ENCODE results near the gene SLC4A3. TPM values are rescaled to one million over a fixed set of nuclear protein-coding genes. Genes with fewer than 3 reads are reported as not detected.

Gene SLC4A3
- total RNA-seq, 1 experiment from 2014 or later: 0.52 TPM

- CTCF ChIA-PET: no interaction called here
- H3K36me3 ChIP-seq (ENCODE audit: insufficient read depth, low read length, poor library complexity, severe bottlenecking): no peaks in the 10 kb centered on the region
- H3K27ac ChIP-seq (ENCODE audit: low read depth, low read length, poor library complexity, severe bottlenecking): no peak overlapping the region
- DNase-seq (ENCODE audit: low spot score): no peak
- H3K9me3 ChIP-seq (ENCODE audit: low read depth, low read length, poor library complexity, severe bottlenecking): no peaks in the 10 kb centered on the region
- BruUV-seq (replicated peaks): no TSS peak
- H3K4me3 ChIP-seq (ENCODE audit: low read depth, low read length, poor library complexity, severe bottlenecking): no peak overlapping the region
- peaks cover 9% of the 10 kb centered on the region for H3K4me1 ChIP-seq (ENCODE audit: insufficient read depth, low read length, poor library complexity, severe bottlenecking)
- TF ChIP-seq CTCF (conservative IDR thresholded peaks at IDR 0.05; ENCODE audit: low read depth, low read length) (no peak), EZH2 (IDR thresholded peaks at IDR 0.05; ENCODE audit: borderline replicate concordance, low read depth, low read length, poor library complexity, severe bottlenecking) (no peak)
- no peaks in the 10 kb centered on the region for H3K27me3 ChIP-seq (replicated peaks; ENCODE audit: insufficient read depth, low read depth, low read length, poor library complexity)
- POLR2A ChIA-PET (ENCODE audit: low non-redundant PET): interaction anchor here (0.7 kb wide), 1 partner anchor 1433 kb away, joined by 4 read pairs; no protein-coding TSS in a partner anchor
- intact Hi-C loops (cut with micrococcal nuclease; ENCODE audit: unreplicated experiment): loop anchor here (1.0 to 5.0 kb wide), 3 partner anchors 47 to 239 kb away; no protein-coding TSS in a partner anchor
Measured at GRCh38 chr2:219641390-219642068, 14.1 kb downstream of the SLC4A3 start.

GRCh38 chr2:219642069-219642454, 14.6 kb downstream of the SLC4A3 start:
- Histone ChIP-seq H3K36me3 (ENCODE audit: insufficient read depth, low read length, poor library complexity, severe bottlenecking) (no peaks in the 10 kb centered on the region), H3K4me1 (ENCODE audit: insufficient read depth, low read length, poor library complexity, severe bottlenecking) (peaks cover 9% of the 10 kb centered on the region), H3K9me3 (ENCODE audit: low read depth, low read length, poor library complexity, severe bottlenecking) (no peaks in the 10 kb centered on the region), H3K27ac (ENCODE audit: low read depth, low read length, poor library complexity, severe bottlenecking) (no peak overlapping the region), H3K4me3 (ENCODE audit: low read depth, low read length, poor library complexity, severe bottlenecking) (no peak overlapping the region), H3K27me3 (replicated peaks; ENCODE audit: insufficient read depth, low read depth, low read length, poor library complexity) (no peaks in the 10 kb centered on the region)
- no peak for DNase-seq (ENCODE audit: low spot score)
- POLR2A ChIA-PET (ENCODE audit: low non-redundant PET): interaction anchor here (0.7 kb wide), 1 partner anchor 1433 kb away, joined by 4 read pairs; no protein-coding TSS in a partner anchor
- CTCF ChIA-PET: no interaction called here
- TF ChIP-seq EZH2 (IDR thresholded peaks at IDR 0.05; ENCODE audit: borderline replicate concordance, low read depth, low read length, poor library complexity, severe bottlenecking): no peak
- no peak for TF ChIP-seq CTCF (conservative IDR thresholded peaks at IDR 0.05; ENCODE audit: low read depth, low read length)
- intact Hi-C loops (cut with micrococcal nuclease; ENCODE audit: unreplicated experiment): loop anchor here (1.0 to 5.0 kb wide), 3 partner anchors 47 to 240 kb away; no protein-coding TSS in a partner anchor
- BruUV-seq (replicated peaks): no TSS peak

DNA sequence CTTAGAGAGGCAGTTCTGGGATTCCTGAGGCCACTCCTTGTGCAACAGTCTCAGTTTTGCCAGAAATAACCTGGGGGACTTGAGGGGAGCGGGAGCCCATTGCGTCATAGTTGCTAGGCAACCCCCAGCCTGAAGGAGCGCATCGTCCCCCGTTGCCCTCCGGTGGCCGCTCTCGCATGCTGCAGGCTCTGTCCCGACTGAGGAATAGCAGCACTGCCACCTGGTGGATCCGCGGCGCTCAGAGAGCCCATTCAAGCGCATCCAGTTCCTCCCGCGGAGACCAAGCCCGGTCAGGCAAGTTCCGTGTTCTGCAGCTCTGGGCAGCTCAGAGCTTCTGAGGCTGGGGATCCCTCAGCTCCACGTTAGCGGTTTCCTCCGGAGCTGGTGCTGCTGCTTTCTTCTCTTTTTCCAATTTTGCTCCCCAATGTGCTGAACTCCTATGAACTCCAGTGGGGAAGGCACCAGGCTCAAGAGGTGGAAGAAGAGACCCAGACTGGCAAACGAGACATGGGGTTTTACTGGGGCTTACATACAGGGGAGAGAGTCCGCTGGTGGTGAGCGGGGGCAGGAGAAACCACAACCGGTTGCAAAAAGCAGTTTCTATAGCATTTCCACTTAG, 15.1 kb downstream of the SLC4A3 start:
- H3K27ac ChIP-seq (ENCODE audit: low read depth, low read length, poor library complexity, severe bottlenecking): no peak overlapping the region
- DNase-seq (ENCODE audit: low spot score): peak; percentile 96
- H3K9me3 ChIP-seq (ENCODE audit: low read depth, low read length, poor library complexity, severe bottlenecking): no peaks in the 10 kb centered on the region
- peak; percentile 99 for TF ChIP-seq CTCF (conservative IDR thresholded peaks at IDR 0.05; ENCODE audit: low read depth, low read length)
- no peak for TF ChIP-seq EZH2 (IDR thresholded peaks at IDR 0.05; ENCODE audit: borderline replicate concordance, low read depth, low read length, poor library complexity, severe bottlenecking)
- no peak overlapping the region for H3K4me3 ChIP-seq (ENCODE audit: low read depth, low read length, poor library complexity, severe bottlenecking)
- no peaks in the 10 kb centered on the region for H3K27me3 ChIP-seq (replicated peaks; ENCODE audit: insufficient read depth, low read depth, low read length, poor library complexity)
- BruUV-seq (replicated peaks): no TSS peak
- H3K36me3 ChIP-seq (ENCODE audit: insufficient read depth, low read length, poor library complexity, severe bottlenecking): no peaks in the 10 kb centered on the region
- CTCF ChIA-PET: no interaction called here
- peaks cover 9% of the 10 kb centered on the region for H3K4me1 ChIP-seq (ENCODE audit: insufficient read depth, low read length, poor library complexity, severe bottlenecking)
- intact Hi-C loops (cut with micrococcal nuclease; ENCODE audit: unreplicated experiment): loop anchor here (1.0 to 5.0 kb wide), 3 partner anchors 46 to 240 kb away; no protein-coding TSS in a partner anchor
- POLR2A ChIA-PET (ENCODE audit: low non-redundant PET): no interaction called here
